Putamen (tissue), 1 donor: Measurements from ENCODE around the gene ANKS6.
A peak's percentile ranks its signal among the peaks of the same experiment; 100 is the strongest.

Source experiments
- DNase-seq: peaks from one replicate; pipeline ENCODE4 v3.0.0-alpha.2; 2016; ENCODE audit warnings: low spot score

ANKS6 gene

GRCh38 chr9:98738741-98739140, 57.6 kb downstream of the ANKS6 start:
- DNase-seq = no peak

- DNase-seq = no peak
Observed at GRCh38 chr9:98736226-98736625, 60.1 kb downstream of the ANKS6 start.

GRCh38 chr9:98732801-98733200, 63.6 kb downstream of the ANKS6 start:
- DNase-seq = no peak

GRCh38 chr9:98732091-98732490, 64.3 kb downstream of the ANKS6 start:
- no peak for DNase-seq

- DNase-seq = no peak
Observed at GRCh38 chr9:98730871-98731270, 65.5 kb downstream of the ANKS6 start.

GRCh38 chr9:98728500-98728899, 67.9 kb downstream of the ANKS6 start:
- DNase-seq = no peak

- DNase-seq = no peak
Observed at GRCh38 chr9:98727428-98727827, 68.9 kb downstream of the ANKS6 start.

GRCh38 chr9:98726735-98727134, 69.6 kb downstream of the ANKS6 start:
- peak; percentile 8 for DNase-seq

GRCh38 chr9:98724810-98725530, 71.4 kb downstream of the ANKS6 start:
- DNase-seq = no peak

- DNase-seq = no peak
Observed at GRCh38 chr9:98721643-98722042, 74.7 kb downstream of the ANKS6 start.

GRCh38 chr9:98720402-98720801, 76.0 kb downstream of the ANKS6 start:
- no peak for DNase-seq

- DNase-seq = no peak
Observed at GRCh38 chr9:98719055-98719454, 77.3 kb downstream of the ANKS6 start.

GRCh38 chr9:98714833-98715232, 81.5 kb downstream of the ANKS6 start:
- no peak for DNase-seq

- no peak for DNase-seq
Observed at GRCh38 chr9:98712987-98713386, 83.4 kb downstream of the ANKS6 start.

GRCh38 chr9:98709968-98710965, 86.1 kb downstream of the ANKS6 start:
- no peak for DNase-seq

GRCh38 chr9:98708933-98709911, 87.1 kb downstream of the ANKS6 start, which contains the start of gene GABBR2:
TSS of gene GABBR2 (minus strand) at chr9:98708935. CDS start at chr9:98708737, 198 bp downstream.
- peak; percentile 8 for DNase-seq

- DNase-seq = no peak
Observed at GRCh38 chr9:98708103-98708932, 88.0 kb downstream of the ANKS6 start.

- DNase-seq = peak; percentile 7
Observed at GRCh38 chr9:98707166-98708102, 88.9 kb downstream of the ANKS6 start.

GRCh38 chr9:98706651-98707165, 89.6 kb downstream of the ANKS6 start:
- DNase-seq = peak; percentile 6
